Activated CD4-positive, alpha-beta T cell treated with anti-CD3 and anti-CD28 coated beads for 48 hours (primary cell): ENCODE measurements around the gene GSTK1.
"Not testable (repeated sequence)": the region's sequence is repeated elsewhere in the genome, so short reads cannot be mapped to it uniquely, and the experiment has no call there.

ENCODE experiments used
- DNase-seq: peaks from one replicate; pipeline ENCODE4 v3.0.0-alpha.2; 2020

The GSTK1 gene

DNA sequence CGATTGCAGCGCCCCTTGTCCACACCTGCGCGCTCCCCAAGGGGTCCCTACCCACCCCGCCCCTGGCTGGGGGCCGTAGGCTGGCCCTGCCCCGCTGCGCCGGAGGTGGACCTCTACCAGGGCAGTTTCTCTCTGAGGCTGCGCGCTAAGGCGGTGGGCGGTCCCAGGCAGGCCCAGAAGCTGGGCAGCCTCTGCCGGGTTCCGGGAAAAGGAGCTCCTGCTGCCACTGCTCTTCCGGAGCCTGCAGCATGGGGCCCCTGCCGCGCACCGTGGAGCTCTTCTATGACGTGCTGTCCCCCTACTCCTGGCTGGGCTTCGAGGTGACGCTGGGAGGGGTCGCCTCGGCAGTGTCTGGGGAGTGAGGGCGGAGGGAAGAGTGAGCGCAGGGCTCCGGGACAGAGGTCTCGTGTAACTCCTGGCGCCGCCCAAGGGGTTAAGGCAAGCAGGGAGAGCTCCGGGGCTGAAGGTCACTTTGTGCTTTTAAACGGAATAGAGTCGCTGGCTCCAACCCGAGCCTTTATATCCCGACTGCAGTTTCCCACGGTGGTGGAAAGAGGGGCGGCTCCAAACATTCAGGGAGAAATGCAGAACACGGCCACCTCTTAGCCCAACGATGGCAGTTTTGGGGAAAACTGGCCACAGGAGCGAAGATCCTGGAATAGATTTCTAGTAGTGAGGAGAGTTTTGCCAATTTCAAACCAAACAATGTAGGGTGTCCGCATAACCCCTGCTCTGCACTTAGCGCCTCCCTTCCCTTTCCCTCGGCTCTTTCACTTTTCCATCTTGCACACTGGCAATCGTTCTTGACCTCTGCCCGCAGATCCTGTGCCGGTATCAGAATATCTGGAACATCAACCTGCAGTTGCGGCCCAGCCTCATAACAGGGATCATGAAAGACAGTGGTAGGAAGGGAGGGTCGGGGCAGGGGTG is at the start of gene GSTK1:
Gene GSTK1, plus strand, starts transcription at position 176 of the 930 bp plus-strand sequence. Its CDS starts 73 bp downstream, at position 249.
- DNase-seq: peak; percentile 88

DNA sequence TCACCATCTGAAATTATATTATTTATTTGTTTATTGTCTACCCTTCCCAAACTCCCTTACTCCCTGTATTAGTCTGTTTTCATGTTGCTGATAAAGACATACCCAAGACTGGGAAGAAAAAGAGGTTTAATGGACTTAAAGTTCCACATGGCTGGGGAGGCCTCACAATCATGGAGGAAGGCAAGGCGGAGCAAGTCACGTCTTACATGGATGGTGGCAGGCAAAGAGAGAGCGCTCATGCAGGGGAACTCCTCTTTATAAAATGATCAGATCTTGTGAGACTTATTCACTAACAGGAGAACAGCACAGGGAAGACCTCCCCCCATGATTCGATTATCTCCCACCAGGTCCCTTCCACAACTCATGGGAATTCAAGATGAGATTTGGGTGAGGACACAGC is 49.8 kb upstream of the GSTK1 start:
- not testable (repeated sequence) for DNase-seq

GRCh38 chr7:143214789-143215679 is 48.2 kb upstream of the GSTK1 start:
- DNase-seq: peak; percentile 69

DNA sequence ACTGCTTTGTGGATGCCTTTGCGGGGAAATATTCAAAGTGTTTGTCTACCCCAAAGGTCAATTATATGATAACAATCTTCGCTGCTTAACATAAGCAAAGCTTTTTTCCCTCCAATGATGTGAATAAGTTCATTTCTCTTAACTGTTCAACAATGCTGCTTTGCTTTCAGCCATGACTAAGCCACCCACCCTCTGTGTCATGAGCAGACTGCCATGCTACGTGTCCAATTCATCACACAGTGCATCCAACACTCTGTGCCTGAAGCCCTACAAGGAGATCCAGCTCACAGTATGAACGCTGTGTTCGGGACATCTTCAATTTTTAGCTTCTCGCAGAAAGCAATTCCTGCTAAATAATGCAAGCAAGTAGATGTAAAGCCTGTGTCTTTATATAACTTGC is 47.1 kb upstream of the GSTK1 start:
- DNase-seq: no peak

DNA sequence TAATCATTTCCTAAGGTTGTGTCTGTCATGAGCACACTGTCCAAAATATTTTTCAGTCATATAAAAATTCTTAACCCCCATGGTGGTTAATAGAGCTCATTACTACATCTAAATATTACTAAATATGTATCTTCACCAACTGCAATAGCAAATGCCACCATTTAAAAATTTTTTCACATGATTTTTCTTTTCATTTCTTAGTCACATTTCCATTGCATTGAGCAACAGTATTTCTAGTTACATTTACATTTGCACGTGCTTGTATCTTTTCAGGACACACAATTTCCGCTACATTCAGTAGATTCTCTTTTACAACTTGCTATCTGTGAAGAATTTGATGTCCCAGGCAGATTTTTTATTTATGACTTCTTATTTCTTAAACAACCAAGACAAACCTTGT is 46.6 kb upstream of the GSTK1 start:
- DNase-seq: no peak

GRCh38 chr7:143217806-143218205 is 45.4 kb upstream of the GSTK1 start:
- no peak for DNase-seq

GRCh38 chr7:143221286-143221685 is 42.0 kb upstream of the GSTK1 start:
- no peak for DNase-seq

DNA sequence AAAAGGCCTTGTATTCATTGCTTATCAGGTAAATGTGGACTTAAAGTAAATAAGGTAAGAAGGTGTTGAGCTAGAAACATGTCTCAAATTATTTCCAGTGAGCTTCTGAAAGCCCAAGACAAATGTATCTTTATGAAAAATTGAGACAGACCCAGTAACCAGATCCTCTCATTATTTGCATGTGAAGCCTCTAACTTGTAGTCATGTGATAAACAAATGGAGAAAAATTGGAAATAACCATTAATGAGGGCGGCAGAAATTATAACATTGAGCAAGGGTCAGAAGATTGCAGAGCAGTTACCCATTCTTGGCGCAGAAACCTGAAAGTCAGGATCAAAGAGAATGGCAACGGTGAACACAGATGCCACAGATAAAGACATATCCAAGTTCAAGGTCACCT is 41.5 kb upstream of the GSTK1 start, which contains the start of gene TAS2R40:
Gene TAS2R40, plus strand, starts transcription at position 301 of the 400 bp plus-strand sequence. Its CDS starts 42 bp downstream, at position 343.
- DNase-seq: no peak

GRCh38 chr7:143222782-143223181 is 40.5 kb upstream of the GSTK1 start:
- no peak for DNase-seq

- no peak for DNase-seq
Measured at GRCh38 chr7:143223784-143224183, 39.5 kb upstream of the GSTK1 start.

GRCh38 chr7:143225047-143225446 is 38.2 kb upstream of the GSTK1 start:
- no peak for DNase-seq

- no peak for DNase-seq
Measured at GRCh38 chr7:143227806-143228205, 35.4 kb upstream of the GSTK1 start.

GRCh38 chr7:143229054-143229790 is 34.0 kb upstream of the GSTK1 start:
- DNase-seq: no peak

- DNase-seq: no peak
Measured at GRCh38 chr7:143230602-143231457, 32.4 kb upstream of the GSTK1 start.

- DNase-seq: no peak
Measured at GRCh38 chr7:143233816-143234532, 29.3 kb upstream of the GSTK1 start.

DNA sequence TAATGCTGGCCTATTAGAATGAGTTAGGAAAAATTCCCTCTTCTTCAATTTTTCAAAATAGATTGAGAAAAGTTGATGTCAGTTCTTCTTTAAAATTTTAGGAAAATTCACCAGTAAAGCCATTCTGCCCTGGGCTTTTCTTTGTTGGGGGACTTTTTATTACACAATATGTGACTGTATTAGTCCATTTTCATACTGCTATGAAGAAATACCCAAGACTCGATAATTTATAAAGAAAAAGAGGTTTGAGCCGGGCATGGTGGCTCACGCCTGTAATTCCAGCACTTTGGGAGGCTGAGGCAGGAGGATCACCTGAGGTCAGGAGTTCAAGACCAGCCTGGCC is 28.7 kb upstream of the GSTK1 start:
- no peak for DNase-seq

GRCh38 chr7:143235561-143235960 is 27.7 kb upstream of the GSTK1 start:
- no peak for DNase-seq

- DNase-seq: no peak
Measured at GRCh38 chr7:143236408-143236990, 26.7 kb upstream of the GSTK1 start.

DNA sequence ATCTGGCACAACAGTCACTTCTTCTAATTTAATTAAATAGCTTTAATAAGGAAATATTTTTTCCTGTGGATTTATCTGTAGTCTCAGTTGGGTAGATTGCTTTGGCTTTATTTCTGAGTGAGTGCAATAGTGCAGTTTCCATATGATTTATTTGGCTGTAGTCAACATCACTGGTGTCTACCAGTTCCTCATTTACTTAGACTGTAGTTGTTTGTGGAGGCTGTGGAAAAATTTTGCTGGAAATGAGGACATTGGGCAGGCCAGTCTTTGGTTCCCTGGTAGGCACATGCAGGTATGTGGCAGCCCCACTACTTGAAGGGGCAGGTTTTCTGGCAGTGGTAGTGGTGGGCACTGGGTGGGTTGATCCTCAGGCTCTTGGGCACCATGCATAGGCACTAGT is 25.9 kb upstream of the GSTK1 start:
- no peak for DNase-seq

DNA sequence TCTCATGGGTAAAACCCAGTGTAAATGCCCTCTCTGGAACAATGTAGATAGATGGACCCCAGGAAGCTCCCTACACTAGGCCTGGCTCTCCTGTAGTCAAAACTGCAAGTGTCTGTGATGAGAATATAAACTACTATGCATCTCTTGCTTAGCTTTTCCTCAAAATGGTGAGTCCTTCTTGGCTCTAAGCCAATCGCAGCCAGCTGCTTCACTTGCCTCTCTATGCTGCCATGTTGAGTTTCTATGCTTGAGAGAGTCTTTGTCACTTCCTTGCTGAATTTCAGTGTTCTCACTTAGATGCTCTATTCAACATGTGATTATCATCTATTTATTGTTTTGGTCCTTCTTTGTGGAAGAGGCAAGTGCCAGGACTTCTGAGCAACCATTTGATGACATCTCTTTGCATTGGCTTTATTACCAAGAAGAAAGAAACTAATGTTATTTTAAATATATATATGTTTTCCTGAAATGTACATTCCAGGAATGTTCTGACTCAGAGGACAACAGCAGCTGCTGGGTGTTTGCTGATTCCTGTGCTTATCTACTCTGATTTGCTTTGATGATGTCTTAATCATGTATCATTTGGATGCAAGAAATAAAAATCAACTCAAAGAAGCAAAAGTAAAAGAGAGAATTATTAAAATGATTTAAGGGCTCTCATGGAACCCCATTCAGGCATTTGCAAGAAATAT is 24.8 kb upstream of the GSTK1 start:
- no peak for DNase-seq
